ENCODE data around the gene CD99.

Gene CD99

GRCh38 chrX:2698604-2699003 is 7.5 kb downstream of the CD99 start:
- DNase-seq (ENCODE audit: low read depth), result no peak

- no peak for DNase-seq (ENCODE audit: low read depth)
These were observed 8.9 kb downstream of the CD99 start for GRCh38 chrX:2699959-2700358.

GRCh38 chrX:2700405-2701320 is 9.6 kb downstream of the CD99 start:
- DNase-seq (ENCODE audit: low read depth), result no peak

- DNase-seq (ENCODE audit: low read depth), result no peak
These were observed 10.5 kb downstream of the CD99 start for GRCh38 chrX:2701600-2701999.

- DNase-seq (ENCODE audit: low read depth), result no peak
These were observed 12.9 kb downstream of the CD99 start for GRCh38 chrX:2703991-2704369.

GRCh38 chrX:2705046-2705832 is 14.1 kb downstream of the CD99 start:
- no peak for DNase-seq (ENCODE audit: low read depth)

GRCh38 chrX:2707334-2707760 is 16.3 kb downstream of the CD99 start:
- no peak for DNase-seq (ENCODE audit: low read depth)

GRCh38 chrX:2708021-2708420 is 16.9 kb downstream of the CD99 start:
- no peak for DNase-seq (ENCODE audit: low read depth)

- DNase-seq (ENCODE audit: low read depth), result no peak
These were observed 17.6 kb downstream of the CD99 start for GRCh38 chrX:2708592-2709188.

- no peak for DNase-seq (ENCODE audit: low read depth)
These were observed 18.5 kb downstream of the CD99 start for GRCh38 chrX:2709556-2709955.

- DNase-seq (ENCODE audit: low read depth), result no peak
These were observed 19.1 kb downstream of the CD99 start for GRCh38 chrX:2710041-2710840.

GRCh38 chrX:2711441-2711840 is 20.3 kb downstream of the CD99 start:
- DNase-seq (ENCODE audit: low read depth), result no peak

- DNase-seq (ENCODE audit: low read depth), result no peak
These were observed 21.3 kb downstream of the CD99 start for GRCh38 chrX:2712428-2712827.

- DNase-seq (ENCODE audit: low read depth), result no peak
These were observed 22.1 kb downstream of the CD99 start for GRCh38 chrX:2712890-2713840.

- no peak for DNase-seq (ENCODE audit: low read depth)
These were observed 23.5 kb downstream of the CD99 start for GRCh38 chrX:2714551-2714950.

- DNase-seq (ENCODE audit: low read depth), result no peak
These were observed 24.0 kb downstream of the CD99 start for GRCh38 chrX:2715066-2715600.

- no peak for DNase-seq (ENCODE audit: low read depth)
These were observed 26.2 kb downstream of the CD99 start for GRCh38 chrX:2717312-2717711.

GRCh38 chrX:2718821-2719220 is 27.7 kb downstream of the CD99 start:
- no peak for DNase-seq (ENCODE audit: low read depth)

GRCh38 chrX:2719774-2720447 is 28.8 kb downstream of the CD99 start:
- DNase-seq (ENCODE audit: low read depth), result no peak

All from stimulated activated CD8-positive, alpha-beta memory T cell treated with anti-CD3 and anti-CD28 coated beads, Interleukin-15, amount 100 ng/mL, for 24 hours (primary cell).